Astrocyte of the cerebellum (primary cell): Measurements from ENCODE around the gene ST6GALNAC5.

Experiments
- DNase-seq: peaks from one replicate; pipeline ENCODE4 v3.0.0-alpha.2; 2011; ENCODE audit warnings: low read depth
- H3K4me3 ChIP-seq: 2 replicates; pipeline ENCODE4 v1.5.1; 2011; ENCODE audit warnings: mild to moderate bottlenecking, low read depth, low read length, moderate library complexity
- CTCF ChIP-seq: IDR thresholded peaks from 2 replicates; pipeline ENCODE4 v1.5.1; 2012; ENCODE audit warnings: low read length, low read depth, moderate library complexity, mild to moderate bottlenecking; ENCODE audit errors: missing control alignments
- in situ Hi-C: cut with HindIII; loops from 2 replicates; pipeline ENCODE4 v1.10.0; 2017; ENCODE audit warnings: low sequenced_read_pairs

ST6GALNAC5 gene

GRCh38 chr1:76843821-76844464, 23.3 kb upstream of the ST6GALNAC5 start:
- no peak for TF ChIP-seq CTCF
- no peak overlapping the region for H3K4me3 ChIP-seq
- in situ Hi-C loops, result no loop called here
- DNase-seq, result no peak

GRCh38 chr1:76854255-76854654, 13.0 kb upstream of the ST6GALNAC5 start:
- in situ Hi-C loops, result no loop called here
- no peak for DNase-seq
- no peak for TF ChIP-seq CTCF

DNA sequence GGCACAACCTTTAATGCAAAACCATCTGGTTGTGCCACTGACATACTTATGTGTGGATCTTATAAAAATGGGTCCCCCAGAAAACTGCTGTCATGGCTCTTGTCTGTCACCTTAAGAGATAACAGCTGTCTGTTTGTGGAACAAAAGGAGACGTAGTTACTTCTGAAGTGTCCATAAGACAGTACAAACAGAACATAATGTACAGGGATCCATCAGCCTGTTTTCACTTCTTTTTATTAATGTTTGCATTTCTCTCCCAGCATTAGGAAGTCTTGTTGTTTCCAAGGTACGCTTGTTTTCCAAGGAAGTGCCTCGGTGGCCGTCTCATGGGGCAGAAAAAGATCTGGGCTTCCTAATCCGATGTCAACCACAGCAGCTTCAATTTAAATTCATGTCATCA, 11.2 kb upstream of the ST6GALNAC5 start:
- DNase-seq, result no peak
- TF ChIP-seq CTCF, result no peak
- H3K4me3 ChIP-seq, result no peak overlapping the region
- in situ Hi-C loops, result no loop called here

More at GRCh38 chr1:76854255-76854654, 13.0 kb upstream of the ST6GALNAC5 start:
- H3K4me3 ChIP-seq, result no peak overlapping the region

- TF ChIP-seq CTCF, result no peak
- no peak for DNase-seq
- in situ Hi-C loops, result no loop called here
- H3K4me3 ChIP-seq, result no peak overlapping the region
These were observed 10.1 kb upstream of the ST6GALNAC5 start for GRCh38 chr1:76857138-76857537.

- in situ Hi-C loops, result no loop called here
- no peak for TF ChIP-seq CTCF
- DNase-seq, result no peak
- no peak overlapping the region for H3K4me3 ChIP-seq
These were observed 9.3 kb upstream of the ST6GALNAC5 start for GRCh38 chr1:76857973-76858372.

GRCh38 chr1:76861149-76861548, 6.1 kb upstream of the ST6GALNAC5 start:
- DNase-seq, result no peak
- no peak for TF ChIP-seq CTCF
- in situ Hi-C loops, result no loop called here
- H3K4me3 ChIP-seq, result no peak overlapping the region

DNA sequence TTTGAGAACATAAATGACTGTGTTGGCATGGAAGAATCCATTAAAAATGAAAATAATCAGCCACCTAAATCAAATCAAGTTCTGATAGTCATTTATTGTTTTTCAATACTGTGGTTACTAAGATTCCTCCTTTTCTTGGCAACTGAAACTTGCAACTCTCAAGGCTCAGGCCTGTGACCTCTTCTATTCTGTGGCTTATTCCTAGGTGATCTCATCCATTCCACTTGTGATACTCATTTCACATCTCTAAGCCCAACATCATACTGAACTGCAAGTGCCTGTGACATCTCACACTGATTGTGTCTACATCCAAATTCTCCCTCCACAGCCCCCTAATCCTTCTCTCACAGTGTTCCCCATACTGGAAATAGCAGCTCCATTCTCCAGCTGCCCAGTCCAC, 4.8 kb upstream of the ST6GALNAC5 start:
- peak; percentile 44 for DNase-seq

More for the DNA sequence above, 4.8 kb upstream of the ST6GALNAC5 start:
- no peak for TF ChIP-seq CTCF
- in situ Hi-C loops, result no loop called here
- H3K4me3 ChIP-seq, result no peak overlapping the region
